Effector CD8-positive, alpha-beta T cell (primary cell): ENCODE measurements around the gene DSC1.
"Not testable (repeated sequence)": the region's sequence is repeated elsewhere in the genome, so short reads cannot be mapped to it uniquely, and the experiment has no call there.

Source experiments
- DNase-seq: peaks from one replicate; lab custom pipeline; 2025; lab: John Stamatoyannopoulos, UW

Gene DSC1

DNA sequence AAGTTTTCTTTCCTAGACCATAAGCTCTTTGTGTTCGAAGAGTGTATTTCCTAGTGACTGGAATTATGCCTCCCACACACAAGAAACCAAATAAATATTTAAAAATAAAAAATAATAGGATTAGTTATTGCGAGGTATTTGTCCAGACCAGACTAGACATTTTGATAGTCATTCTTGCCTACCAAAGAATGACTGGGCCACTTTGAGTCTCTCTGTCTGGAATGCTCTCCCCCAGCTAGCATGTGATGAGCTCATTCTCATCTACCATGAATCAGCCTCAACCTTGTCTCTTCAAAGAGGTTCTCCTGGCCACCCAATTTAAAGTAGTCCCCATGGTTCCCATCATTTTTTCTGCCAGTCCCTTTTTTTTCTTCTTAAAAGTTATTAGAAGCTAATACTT lies 13.9 kb upstream of the DSC1 start:
- DNase-seq: no peak

DNA sequence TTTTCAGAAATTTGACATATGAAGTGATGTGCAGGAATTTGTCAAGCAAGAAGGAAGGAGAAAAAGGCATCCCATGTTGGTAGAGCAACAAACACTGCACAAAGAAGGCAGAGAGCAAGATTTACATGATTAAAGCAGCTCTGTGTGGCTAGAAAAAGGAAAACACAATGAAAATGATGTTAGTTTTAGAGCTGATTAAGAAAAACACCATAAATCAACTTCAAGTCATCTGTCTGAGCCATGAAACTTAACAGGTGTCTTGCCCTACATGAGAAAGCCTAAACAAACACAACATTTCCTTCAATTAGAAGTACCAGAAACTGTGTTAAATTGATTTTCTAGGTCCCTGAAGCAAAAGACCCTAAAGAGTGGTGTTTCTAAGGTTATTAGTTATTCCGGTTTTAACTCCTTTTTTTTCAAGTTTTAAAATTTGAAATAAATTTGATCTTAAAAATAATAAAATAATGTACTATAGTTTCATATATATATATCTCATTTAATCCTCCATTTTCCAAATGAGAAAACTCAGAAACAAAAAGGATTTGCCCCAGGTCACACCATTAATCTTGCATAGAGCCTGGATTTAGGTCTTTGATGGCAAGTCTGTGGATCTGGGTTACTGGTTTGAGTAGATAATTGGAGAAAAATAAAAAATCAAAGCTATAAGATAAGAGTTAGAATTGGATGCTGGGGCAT lies 8.6 kb upstream of the DSC1 start:
- no peak for DNase-seq

DNA sequence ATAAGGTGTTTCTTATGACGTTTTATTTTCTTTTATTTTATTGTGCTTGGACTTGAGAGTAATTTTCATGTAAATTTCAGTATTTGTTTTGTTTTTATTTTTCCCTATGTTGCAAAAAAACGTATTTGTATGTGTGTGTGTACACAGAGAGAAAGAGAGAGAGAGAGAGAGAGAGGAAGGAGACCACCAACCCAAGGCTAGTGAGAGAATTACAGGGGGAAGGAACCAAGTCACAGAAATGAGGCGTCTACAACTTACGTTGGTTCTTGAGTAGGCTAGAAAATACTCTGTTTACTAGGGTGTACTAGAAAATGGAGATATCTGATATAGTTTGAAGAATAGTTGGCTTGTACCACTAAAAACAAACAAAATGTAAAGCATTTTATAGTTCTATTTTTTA lies 7.7 kb upstream of the DSC1 start:
- DNase-seq: no peak

- DNase-seq: no peak
Measured at GRCh38 chr18:31162419-31162793, 250 bp downstream of the DSC1 start.

- no peak for DNase-seq
Measured at GRCh38 chr18:31161757-31162418, 768 bp downstream of the DSC1 start.

- no peak for DNase-seq
Measured at GRCh38 chr18:31156821-31157763, 5.6 kb downstream of the DSC1 start.

DNA sequence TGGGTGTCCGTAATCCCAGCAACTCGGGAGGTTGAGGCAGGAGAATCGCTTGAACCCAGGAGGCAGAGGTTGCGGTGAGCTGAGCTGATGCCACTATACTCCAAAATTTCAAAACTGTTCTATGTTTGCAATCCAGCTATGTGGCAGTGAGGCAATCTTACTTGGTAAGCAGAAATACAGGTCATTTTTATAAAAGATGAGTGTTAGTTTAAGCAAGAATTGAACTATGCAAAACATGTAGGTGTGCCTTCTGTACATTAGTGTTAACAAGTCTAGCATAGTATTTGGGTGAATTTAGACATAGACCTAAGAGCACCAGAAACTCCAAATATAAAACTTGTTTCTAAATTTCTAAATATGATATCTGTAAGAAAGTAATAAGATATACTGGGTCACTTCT lies 7.2 kb downstream of the DSC1 start:
- no peak for DNase-seq

DNA sequence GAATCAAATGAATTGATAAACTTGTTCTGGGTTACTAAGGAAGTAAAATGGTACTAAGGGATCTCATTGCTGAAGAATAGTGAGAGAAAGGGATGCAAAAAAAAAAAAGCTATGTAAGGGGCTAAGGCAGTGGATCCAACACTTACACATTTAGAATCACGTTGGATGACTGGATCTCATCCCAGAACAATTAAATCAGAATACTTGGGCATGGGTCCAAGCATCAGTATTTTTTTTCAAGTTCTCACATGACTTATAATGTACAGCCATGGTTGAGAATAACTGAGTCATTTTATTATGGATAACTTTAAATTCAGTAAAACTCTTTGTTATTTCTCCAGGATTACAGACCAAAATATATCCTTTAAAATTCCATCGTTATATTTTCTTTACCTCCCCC lies 8.5 kb downstream of the DSC1 start:
- no peak for DNase-seq

- DNase-seq: no peak
Measured at GRCh38 chr18:31149351-31149750, 13.3 kb downstream of the DSC1 start.

DNA sequence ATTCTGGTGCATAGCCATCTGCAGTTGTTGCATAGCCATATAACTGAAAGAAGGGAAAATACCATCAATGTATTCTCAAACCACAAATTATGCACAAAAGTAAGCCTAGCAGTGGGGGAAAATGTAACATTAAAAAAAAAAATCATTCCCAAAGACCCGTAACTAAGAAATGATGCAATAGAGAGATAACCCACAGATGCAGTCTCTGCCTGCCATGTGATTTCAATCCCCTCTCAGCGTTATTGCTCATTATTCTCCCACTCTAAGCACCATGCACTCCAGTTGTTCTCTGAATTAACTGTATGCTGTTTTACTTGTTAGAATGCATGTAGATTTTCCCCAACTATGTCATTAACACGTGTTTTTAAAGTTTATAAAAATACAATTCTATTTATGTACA lies 14.1 kb downstream of the DSC1 start:
- no peak for DNase-seq

- no peak for DNase-seq
Measured at GRCh38 chr18:31146809-31147208, 15.8 kb downstream of the DSC1 start.

DNA sequence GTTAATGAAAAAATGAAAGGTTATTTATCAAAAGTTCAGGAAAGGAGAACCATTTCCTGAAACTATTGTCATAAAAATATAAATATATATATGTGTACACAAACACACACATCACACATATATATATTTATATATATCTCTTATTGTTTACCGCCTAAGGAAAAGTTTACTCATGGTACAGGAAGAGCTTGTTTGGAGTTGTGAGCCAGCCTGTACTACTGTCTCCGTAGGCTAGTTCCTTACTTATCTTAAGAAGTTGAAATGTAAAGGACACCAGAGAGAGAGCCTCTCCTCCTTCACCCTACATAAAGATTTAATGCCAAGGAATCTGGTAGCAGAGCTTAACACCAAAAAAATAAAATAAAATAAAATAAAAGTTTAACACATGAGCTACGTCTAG lies 19.6 kb downstream of the DSC1 start:
- DNase-seq: no peak

- no peak for DNase-seq
Measured at GRCh38 chr18:31138709-31139108, 23.9 kb downstream of the DSC1 start.

DNA sequence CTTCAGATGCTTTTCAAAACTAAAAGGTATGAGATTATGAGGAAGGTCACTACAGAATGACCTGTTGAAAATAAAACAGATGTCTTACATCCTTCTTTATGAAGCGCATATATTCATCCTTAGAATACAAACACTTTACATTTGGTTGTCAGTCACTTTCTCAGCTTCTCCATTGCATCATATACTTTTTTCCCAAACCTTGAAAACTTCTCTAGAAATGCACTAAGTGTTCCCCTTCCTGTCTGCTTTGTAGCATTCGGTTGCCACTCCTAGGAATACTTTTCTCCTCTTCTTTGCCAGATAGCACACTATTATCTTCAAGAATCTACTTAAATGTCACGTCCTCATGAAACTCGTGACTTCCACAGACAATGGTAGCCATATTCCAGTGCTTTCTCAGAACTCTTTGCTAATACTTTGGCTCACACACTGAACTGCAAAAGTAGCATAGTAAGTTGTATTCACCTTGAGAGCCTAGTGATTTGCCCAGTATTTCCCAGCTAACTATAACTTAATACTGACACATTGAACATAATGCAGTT lies 27.6 kb downstream of the DSC1 start:
- DNase-seq: no peak

GRCh38 chr18:31129398-31130115 lies 33.1 kb downstream of the DSC1 start:
- DNase-seq: no peak

GRCh38 chr18:31125878-31126277 lies 36.8 kb downstream of the DSC1 start:
- no peak for DNase-seq

DNA sequence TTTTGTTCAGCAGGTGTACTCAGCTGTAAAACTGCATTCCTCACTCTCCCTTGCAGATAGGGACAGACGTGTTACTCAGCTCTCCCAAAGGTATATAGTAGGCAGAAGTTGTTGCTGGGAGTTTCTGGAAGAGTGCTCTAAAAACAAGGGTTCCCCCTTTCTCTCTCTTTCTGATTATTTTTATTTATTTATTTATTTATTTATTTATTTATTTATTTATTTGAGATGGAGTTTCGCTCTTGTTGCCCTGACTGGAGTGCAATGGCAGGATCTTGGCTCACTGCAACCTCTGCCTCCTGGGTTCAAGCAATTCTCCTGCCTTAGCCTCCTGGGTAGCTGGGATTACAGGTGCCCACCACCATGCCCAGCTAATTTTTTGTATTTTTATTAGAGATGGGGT lies 39.5 kb downstream of the DSC1 start:
- DNase-seq: not testable (repeated sequence)

GRCh38 chr18:31120594-31120993 lies 42.1 kb downstream of the DSC1 start:
- no peak for DNase-seq

DNA sequence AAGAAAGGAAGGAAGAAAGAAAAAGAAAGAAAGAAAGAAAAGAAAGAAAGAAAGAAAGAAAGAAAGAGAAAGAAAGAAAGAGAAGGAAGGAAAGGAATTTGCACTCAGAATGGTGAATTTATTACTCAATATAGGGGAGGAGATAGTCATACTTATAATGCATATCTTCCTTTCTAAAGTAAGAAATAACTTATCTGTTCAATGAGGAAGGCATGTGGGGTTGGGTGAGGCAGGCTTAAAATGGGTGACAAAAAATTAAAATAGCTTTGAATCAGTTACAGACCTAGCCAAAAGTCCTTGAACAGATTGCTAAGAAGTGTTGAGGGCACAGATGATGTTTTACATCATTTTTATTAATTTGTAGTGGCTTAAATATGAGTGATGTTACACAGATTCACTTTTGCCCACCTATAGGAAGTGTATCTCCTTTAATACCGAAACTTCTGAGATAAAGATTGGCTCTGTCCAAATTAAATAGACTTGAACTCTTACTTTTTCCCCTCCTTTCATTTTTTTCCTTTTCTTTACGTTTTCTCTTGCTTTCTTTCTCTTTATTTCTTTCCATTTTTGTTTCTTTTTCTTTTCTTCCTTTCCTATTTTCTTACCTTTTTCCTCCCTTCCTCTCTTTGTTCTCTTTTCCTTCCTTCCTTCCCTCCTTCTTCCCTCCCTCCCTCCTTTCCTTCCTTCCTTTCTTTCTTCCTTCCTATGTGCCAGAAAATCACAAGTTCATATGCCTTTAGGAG lies 45.6 kb downstream of the DSC1 start:
- DNase-seq: no peak

DNA sequence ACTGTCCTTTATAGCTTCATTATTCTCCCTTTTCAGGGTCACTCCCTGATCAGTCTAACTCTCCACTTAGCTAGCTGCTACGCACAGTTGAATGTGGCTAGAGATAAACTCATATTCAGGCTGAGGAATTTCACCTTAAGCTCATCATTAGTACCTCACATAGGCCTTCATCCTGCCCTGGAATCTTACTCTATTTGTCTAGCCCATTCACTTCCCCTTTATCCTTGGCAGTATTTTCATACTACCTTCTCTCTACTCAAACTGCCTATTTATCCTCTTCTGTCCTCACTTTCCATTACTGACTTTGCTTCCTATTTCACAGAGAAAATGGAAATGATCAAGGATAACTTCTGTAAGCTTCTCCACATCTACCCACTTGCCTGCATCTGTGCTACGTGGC lies 49.9 kb downstream of the DSC1 start:
- DNase-seq: no peak

DNA sequence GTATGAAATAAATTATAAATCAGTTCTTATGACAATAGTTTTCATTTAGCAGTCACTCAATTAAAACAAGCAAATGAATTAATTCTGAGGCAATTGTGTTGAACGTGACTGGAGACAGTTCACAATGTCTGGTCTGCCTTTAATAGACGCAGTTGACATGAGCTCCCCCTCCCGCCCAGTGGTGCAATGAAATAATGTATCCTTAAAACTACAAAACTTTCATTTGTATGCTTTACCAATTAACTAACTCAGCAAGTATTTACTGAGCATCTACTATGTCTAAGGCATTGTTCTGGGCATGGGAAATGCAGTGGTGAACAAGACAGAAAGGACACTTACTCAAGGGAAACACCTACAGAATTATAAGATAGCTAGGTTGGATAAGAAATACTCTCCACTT lies 56.9 kb downstream of the DSC1 start:
- DNase-seq: no peak
